Measurements from ENCODE around the gene PDE2A. TPM values are rescaled to one million over a fixed set of nuclear protein-coding genes. Genes with fewer than 3 reads are reported as not detected.

PDE2A gene
- total RNA-seq, 2 experiments from 2014 or later = 0.67 to 0.75 TPM

GRCh38 chr11:72588421-72589410 lies 85.5 kb downstream of the PDE2A start:
- no peak for DNase-seq
- no peaks in the 10 kb centered on the region for H3K9me3 Mint-ChIP-seq (ENCODE audit: low read depth)
- H3K27me3 Mint-ChIP-seq = peaks cover 42% of the 10 kb centered on the region
- no peak overlapping the region for H3K4me3 Mint-ChIP-seq
- no peak for ATAC-seq
- H3K36me3 Mint-ChIP-seq = no peaks in the 10 kb centered on the region
- H3K4me1 Mint-ChIP-seq = peaks cover 65% of the 10 kb centered on the region
- no peak overlapping the region for H3K27ac Mint-ChIP-seq
- CTCF ChIA-PET = interaction anchor here (0.8 to 10.9 kb wide), 14 partner anchors 10 to 154 kb away, joined by 3 to 203 read pairs (median 12); partner anchors contain the start of genes CLPB and PDE2A

- no peak for DNase-seq
- CTCF ChIA-PET = interaction anchor here (1.0 to 10.9 kb wide), 14 partner anchors 9 to 142 kb away, joined by 3 to 203 read pairs (median 10); partner anchors contain the start of gene PDE2A
- Mint-ChIP-seq H3K27me3 (peaks cover 42% of the 10 kb centered on the region), H3K27ac (no peak overlapping the region), H3K4me1 (peaks cover 60% of the 10 kb centered on the region), H3K4me3 (no peak overlapping the region), H3K9me3 (ENCODE audit: low read depth) (no peaks in the 10 kb centered on the region), H3K36me3 (no peaks in the 10 kb centered on the region)
- ATAC-seq = no peak
These were observed 86.5 kb downstream of the PDE2A start for GRCh38 chr11:72587696-72588095.

- H3K27ac Mint-ChIP-seq = no peak overlapping the region
- no peaks in the 10 kb centered on the region for H3K36me3 Mint-ChIP-seq
- H3K4me1 Mint-ChIP-seq = peaks cover 48% of the 10 kb centered on the region
- no peak for ATAC-seq
- peaks cover 42% of the 10 kb centered on the region for H3K27me3 Mint-ChIP-seq
- no peak overlapping the region for H3K4me3 Mint-ChIP-seq
- DNase-seq = no peak
- H3K9me3 Mint-ChIP-seq (ENCODE audit: low read depth) = no peaks in the 10 kb centered on the region
- CTCF ChIA-PET = interaction anchor here (0.7 to 10.9 kb wide), 26 partner anchors 9 to 599 kb away, joined by 3 to 203 read pairs (median 4); partner anchors contain the start of genes PDE2A and STARD10
These were observed 87.7 kb downstream of the PDE2A start for GRCh38 chr11:72586321-72587090.

- Mint-ChIP-seq H3K36me3 (no peaks in the 10 kb centered on the region), H3K4me3 (no peak overlapping the region), H3K27me3 (peaks cover 37% of the 10 kb centered on the region), H3K9me3 (ENCODE audit: low read depth) (no peaks in the 10 kb centered on the region), H3K27ac (no peak overlapping the region), H3K4me1 (peaks cover 41% of the 10 kb centered on the region)
- DNase-seq (peak; percentile 70), ATAC-seq (peak; percentile 71)
- CTCF ChIA-PET = interaction anchor here (0.6 to 10.9 kb wide), 28 partner anchors 10 to 658 kb away, joined by 3 to 203 read pairs (median 4); partner anchors contain the start of genes PDE2A and STARD10
These were observed 88.4 kb downstream of the PDE2A start for GRCh38 chr11:72585762-72586311.

GRCh38 chr11:72584939-72585597 lies 89.2 kb downstream of the PDE2A start:
- no peaks in the 10 kb centered on the region for H3K36me3 Mint-ChIP-seq
- DNase-seq = no peak
- CTCF ChIA-PET = interaction anchor here (0.6 to 10.9 kb wide), 25 partner anchors 9 to 659 kb away, joined by 3 to 203 read pairs (median 4); partner anchors contain the start of genes PDE2A and STARD10

GRCh38 chr11:72584293-72584938 lies 89.8 kb downstream of the PDE2A start:
- ATAC-seq = peak; percentile 65
- no peak overlapping the region for H3K27ac Mint-ChIP-seq
- peaks cover 27% of the 10 kb centered on the region for H3K27me3 Mint-ChIP-seq
- peak overlapping the region; percentile 63 for H3K4me3 Mint-ChIP-seq
- CTCF ChIA-PET = interaction anchor here (0.7 to 10.9 kb wide), 15 partner anchors 9 to 660 kb away, joined by 3 to 203 read pairs (median 4); partner anchors contain the start of gene PDE2A
- no peaks in the 10 kb centered on the region for H3K36me3 Mint-ChIP-seq
- peaks cover 33% of the 10 kb centered on the region for H3K4me1 Mint-ChIP-seq
- H3K9me3 Mint-ChIP-seq (ENCODE audit: low read depth) = no peaks in the 10 kb centered on the region
- DNase-seq = peak; percentile 71

More at GRCh38 chr11:72584939-72585597, 89.2 kb downstream of the PDE2A start:
- H3K27me3 Mint-ChIP-seq = peaks cover 33% of the 10 kb centered on the region
- ATAC-seq = no peak
- H3K9me3 Mint-ChIP-seq (ENCODE audit: low read depth) = no peaks in the 10 kb centered on the region
- H3K4me1 Mint-ChIP-seq = peaks cover 39% of the 10 kb centered on the region
- peak overlapping the region; percentile 63 for H3K4me3 Mint-ChIP-seq
- no peak overlapping the region for H3K27ac Mint-ChIP-seq

- CTCF ChIA-PET = interaction anchor here (1.0 to 10.9 kb wide), 5 partner anchors 10 to 95 kb away, joined by 3 to 203 read pairs (median 40); partner anchors contain the start of gene PDE2A
- H3K36me3 Mint-ChIP-seq = no peaks in the 10 kb centered on the region
- H3K9me3 Mint-ChIP-seq (ENCODE audit: low read depth) = no peaks in the 10 kb centered on the region
- DNase-seq (no peak), ATAC-seq (no peak)
- peaks cover 31% of the 10 kb centered on the region for H3K4me1 Mint-ChIP-seq
- no peak overlapping the region for H3K27ac Mint-ChIP-seq
- H3K27me3 Mint-ChIP-seq = peaks cover 22% of the 10 kb centered on the region
- H3K4me3 Mint-ChIP-seq = no peak overlapping the region
These were observed 90.5 kb downstream of the PDE2A start for GRCh38 chr11:72583616-72584292.

- CTCF ChIA-PET = interaction anchor here (0.8 to 10.9 kb wide), 4 partner anchors 9 to 112 kb away, joined by 3 to 203 read pairs (median 80); partner anchors contain the start of gene PDE2A
- Mint-ChIP-seq H3K36me3 (no peaks in the 10 kb centered on the region), H3K9me3 (ENCODE audit: low read depth) (no peaks in the 10 kb centered on the region), H3K4me3 (no peak overlapping the region), H3K4me1 (peaks cover 31% of the 10 kb centered on the region), H3K27ac (no peak overlapping the region), H3K27me3 (peaks cover 17% of the 10 kb centered on the region)
- no peak for ATAC-seq
- DNase-seq = no peak
These were observed 91.1 kb downstream of the PDE2A start for GRCh38 chr11:72583177-72583553.

- Mint-ChIP-seq H3K4me1 (peaks cover 26% of the 10 kb centered on the region), H3K9me3 (ENCODE audit: low read depth) (no peaks in the 10 kb centered on the region), H3K27ac (no peak overlapping the region), H3K27me3 (peaks cover 12% of the 10 kb centered on the region), H3K36me3 (no peaks in the 10 kb centered on the region), H3K4me3 (no peak overlapping the region)
- CTCF ChIA-PET = interaction anchor here (0.7 to 10.9 kb wide), 6 partner anchors 9 to 111 kb away, joined by 3 to 203 read pairs (median 3); partner anchors contain the start of gene PDE2A
- DNase-seq = no peak
- no peak for ATAC-seq
These were observed 91.7 kb downstream of the PDE2A start for GRCh38 chr11:72582206-72583176.

- CTCF ChIA-PET = interaction anchor here (1.3 kb wide), 1 partner anchor 9 kb away, joined by 4 read pairs; no protein-coding TSS in a partner anchor
- no peaks in the 10 kb centered on the region for H3K36me3 Mint-ChIP-seq
- no peak overlapping the region for H3K27ac Mint-ChIP-seq
- H3K4me3 Mint-ChIP-seq = no peak overlapping the region
- peaks cover 18% of the 10 kb centered on the region for H3K4me1 Mint-ChIP-seq
- DNase-seq (no peak), ATAC-seq (no peak)
- H3K9me3 Mint-ChIP-seq (ENCODE audit: low read depth) = no peaks in the 10 kb centered on the region
- H3K27me3 Mint-ChIP-seq = peaks cover 12% of the 10 kb centered on the region
These were observed 93.2 kb downstream of the PDE2A start for GRCh38 chr11:72581067-72581466.

- peaks cover 14% of the 10 kb centered on the region for H3K4me1 Mint-ChIP-seq
- H3K36me3 Mint-ChIP-seq = no peaks in the 10 kb centered on the region
- ATAC-seq = no peak
- H3K27me3 Mint-ChIP-seq = peaks cover 10% of the 10 kb centered on the region
- DNase-seq = no peak
- no peak overlapping the region for H3K4me3 Mint-ChIP-seq
- H3K27ac Mint-ChIP-seq = no peak overlapping the region
- H3K9me3 Mint-ChIP-seq (ENCODE audit: low read depth) = no peaks in the 10 kb centered on the region
- CTCF ChIA-PET = interaction anchor here (1.3 kb wide), 1 partner anchor 9 kb away, joined by 4 read pairs; no protein-coding TSS in a partner anchor
These were observed 93.6 kb downstream of the PDE2A start for GRCh38 chr11:72580642-72580950.

Measured in activated CD8-positive, alpha-beta memory T cell treated with anti-CD3 and anti-CD28 coated beads, Interleukin-2, amount 10 ng/mL, durations not matched to agents 7 days and 5 days (primary cell).